ENCODE measurements around the gene ZBTB7C.
A peak's percentile ranks its signal among the peaks of the same experiment; 100 is the strongest.

The ZBTB7C gene

GRCh38 chr18:48197819-48198218 lies 211.4 kb downstream of the ZBTB7C start:
- no peak for DNase-seq

- peak in 3 of 56 donors; percentile 3 to 8 (median 5) for DNase-seq
These were observed 213.4 kb downstream of the ZBTB7C start for GRCh38 chr18:48195787-48196186.

GRCh38 chr18:48194591-48195181 lies 214.5 kb downstream of the ZBTB7C start:
- no peak for DNase-seq

- DNase-seq, result peak in 1 of 56 donors; percentile 19
These were observed 215.4 kb downstream of the ZBTB7C start for GRCh38 chr18:48193521-48194492.

- DNase-seq, result no peak
These were observed 216.6 kb downstream of the ZBTB7C start for GRCh38 chr18:48192542-48192941.

- no peak for DNase-seq
These were observed 217.7 kb downstream of the ZBTB7C start for GRCh38 chr18:48191494-48191893.

- DNase-seq, result no peak
These were observed 218.2 kb downstream of the ZBTB7C start for GRCh38 chr18:48190994-48191393.

- no peak for DNase-seq
These were observed 220.6 kb downstream of the ZBTB7C start for GRCh38 chr18:48188609-48189008.

- DNase-seq, result no peak
These were observed 222.3 kb downstream of the ZBTB7C start for GRCh38 chr18:48186861-48187260.

- DNase-seq, result peak in 13 of 56 donors; percentile 3 to 52 (median 17)
These were observed 222.9 kb downstream of the ZBTB7C start for GRCh38 chr18:48186131-48186766.

GRCh38 chr18:48184118-48184517 lies 225.1 kb downstream of the ZBTB7C start:
- DNase-seq, result no peak

- no peak for DNase-seq
These were observed 225.6 kb downstream of the ZBTB7C start for GRCh38 chr18:48183613-48184012.

GRCh38 chr18:48182779-48183178 lies 226.4 kb downstream of the ZBTB7C start:
- DNase-seq, result no peak

GRCh38 chr18:48181857-48182256 lies 227.3 kb downstream of the ZBTB7C start:
- DNase-seq, result no peak

- no peak for DNase-seq
These were observed 227.9 kb downstream of the ZBTB7C start for GRCh38 chr18:48181087-48181823.

GRCh38 chr18:48179666-48180065 lies 229.5 kb downstream of the ZBTB7C start:
- no peak for DNase-seq

GRCh38 chr18:48179001-48179400 lies 230.2 kb downstream of the ZBTB7C start:
- no peak for DNase-seq

- DNase-seq, result no peak
These were observed 232.3 kb downstream of the ZBTB7C start for GRCh38 chr18:48176909-48177308.

GRCh38 chr18:48173557-48173956 lies 235.6 kb downstream of the ZBTB7C start:
- DNase-seq, result no peak

- DNase-seq, result no peak
These were observed 236.8 kb downstream of the ZBTB7C start for GRCh38 chr18:48172226-48173006.
